Colonic mucosa (tissue), 4 donors: ENCODE data around the gene CPT1B. TPM values are rescaled to one million over a fixed set of nuclear protein-coding genes. Genes with fewer than 3 reads are reported as not detected.
A peak's percentile ranks its signal among the peaks of the same experiment; 100 is the strongest.
"Not testable (repeated sequence)": the region's sequence is repeated elsewhere in the genome, so short reads cannot be mapped to it uniquely, and the experiment has no call there.

ENCODE experiments used
- DNase-seq: peaks from one replicate; pipeline ENCODE4 v3.0.0-alpha.2; 2020
- H3K27ac ChIP-seq: fragments of 200-600 bp; one replicate; pipeline ENCODE4 v1.8.0; 2021
- H3K27me3 ChIP-seq: fragments of 200-600 bp; one replicate; pipeline ENCODE4 v1.8.0; 2021
- H3K36me3 ChIP-seq: fragments of 200-600 bp; one replicate; pipeline ENCODE4 v1.8.0; 2021
- H3K4me1 ChIP-seq: fragments of 200-600 bp; one replicate; pipeline ENCODE4 v1.8.0; 2021; ENCODE audit warnings: mild to moderate bottlenecking
- H3K4me3 ChIP-seq: fragments of 200-600 bp; one replicate; pipeline ENCODE4 v1.8.0; 2021
- H3K9ac ChIP-seq, 2 donors: one replicate each; pipeline ENCODE4 v1.7.0; 2013; ENCODE audit warnings: control low read depth in 2 of 2, low read depth in 2 of 2, low read length in 2 of 2
- H3K9me3 ChIP-seq: fragments of 200-600 bp; one replicate; pipeline ENCODE4 v1.8.0; 2021
- intact Hi-C: fragments of 100-400 bp; cut with DNase I; formaldehyde crosslinking; loops from one replicate; pipeline ENCODE4 v1.14.1; 2022
- total RNA-seq, 2 donors: library from RNA; stranded (reverse); fragmentation: NEBNext Ultra II Directional in 1 of 2; extraction: Animal tissue kit (Norgen Biotek cat#: 25700) in 1 of 2; gene quantifications; one replicate each; pipeline ENCODE4 v1.2.1, GENCODE V29; 2021
- TF ChIP-seq, protein P1 (sequence below): fragments of 200-600 bp; IDR thresholded peaks from one replicate; pipeline ENCODE4 v1.8.0; 2022; ENCODE audit warnings: antibody characterized with exemption, mild to moderate bottlenecking
- donor health status: healthy.
- donor health status: DM: no; HTN: no; CAD: no.
- donor health status: DM: no; HTN: no; CAD: no.

Gene CPT1B
- total RNA-seq, 2 donors from 2014 or later = 20.1 to 21.7 TPM

DNA sequence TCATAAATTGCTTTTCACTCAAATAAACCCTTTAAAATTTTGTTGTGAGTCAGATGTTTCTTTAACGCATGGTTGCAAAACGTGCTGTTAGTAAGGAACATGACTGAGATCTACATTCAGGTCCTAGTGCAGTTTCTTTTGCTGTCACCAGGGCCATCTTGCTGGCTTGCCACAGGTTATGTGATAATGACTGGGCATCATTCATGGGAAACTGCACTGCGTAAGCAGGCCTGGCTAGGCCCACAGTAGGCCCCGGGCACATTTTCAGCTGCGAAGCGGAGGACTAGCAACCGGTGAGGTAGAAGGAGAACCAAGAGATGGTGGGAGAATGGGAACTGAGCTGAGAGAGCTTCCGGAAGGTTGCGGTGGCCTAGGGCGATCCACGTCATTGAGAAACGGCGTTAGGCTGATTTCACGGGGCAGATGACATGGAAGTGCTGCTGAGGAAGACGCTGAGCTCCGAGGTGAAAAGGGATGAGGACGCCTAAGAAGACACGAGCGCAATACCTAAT lies 35.8 kb downstream of the CPT1B start:
- TF ChIP-seq, protein P1, sequence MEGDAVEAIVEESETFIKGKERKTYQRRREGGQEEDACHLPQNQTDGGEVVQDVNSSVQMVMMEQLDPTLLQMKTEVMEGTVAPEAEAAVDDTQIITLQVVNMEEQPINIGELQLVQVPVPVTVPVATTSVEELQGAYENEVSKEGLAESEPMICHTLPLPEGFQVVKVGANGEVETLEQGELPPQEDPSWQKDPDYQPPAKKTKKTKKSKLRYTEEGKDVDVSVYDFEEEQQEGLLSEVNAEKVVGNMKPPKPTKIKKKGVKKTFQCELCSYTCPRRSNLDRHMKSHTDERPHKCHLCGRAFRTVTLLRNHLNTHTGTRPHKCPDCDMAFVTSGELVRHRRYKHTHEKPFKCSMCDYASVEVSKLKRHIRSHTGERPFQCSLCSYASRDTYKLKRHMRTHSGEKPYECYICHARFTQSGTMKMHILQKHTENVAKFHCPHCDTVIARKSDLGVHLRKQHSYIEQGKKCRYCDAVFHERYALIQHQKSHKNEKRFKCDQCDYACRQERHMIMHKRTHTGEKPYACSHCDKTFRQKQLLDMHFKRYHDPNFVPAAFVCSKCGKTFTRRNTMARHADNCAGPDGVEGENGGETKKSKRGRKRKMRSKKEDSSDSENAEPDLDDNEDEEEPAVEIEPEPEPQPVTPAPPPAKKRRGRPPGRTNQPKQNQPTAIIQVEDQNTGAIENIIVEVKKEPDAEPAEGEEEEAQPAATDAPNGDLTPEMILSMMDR = no peak
- H3K4me1 ChIP-seq = peaks cover 4% of the 10 kb centered on the region
- no peak overlapping the region for H3K4me3 ChIP-seq
- no peaks in the 10 kb centered on the region for H3K36me3 ChIP-seq
- H3K27ac ChIP-seq = peak overlapping the region; percentile 94
- DNase-seq = no peak
- peaks cover 15% of the 10 kb centered on the region for H3K27me3 ChIP-seq
- intact Hi-C loops = no loop called here
- H3K9me3 ChIP-seq = no peaks in the 10 kb centered on the region
- H3K9ac ChIP-seq = peak overlapping the region in 1 of 2 donors; percentile 43

DNA sequence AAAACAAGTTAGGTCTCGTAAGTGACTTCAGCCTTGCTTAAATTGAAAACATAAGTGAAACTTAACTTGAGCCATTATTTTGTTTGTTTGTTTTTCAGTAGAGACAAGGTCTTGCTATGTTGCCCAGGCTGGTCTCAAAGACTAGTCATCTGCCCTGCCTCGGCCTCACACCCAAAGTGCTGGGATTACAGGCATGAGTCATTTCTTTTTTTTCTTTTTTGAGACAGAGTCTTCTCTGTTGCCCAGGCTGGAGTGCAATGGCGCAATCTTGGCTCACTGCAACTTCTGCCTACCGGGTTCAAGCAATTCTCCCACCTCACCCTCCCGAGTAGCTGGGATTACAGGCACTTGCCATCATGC lies 36.6 kb downstream of the CPT1B start:
- H3K27me3 ChIP-seq, H3K4me1 ChIP-seq, DNase-seq, intact Hi-C loops, H3K9me3 ChIP-seq, H3K9ac ChIP-seq, H3K36me3 ChIP-seq, H3K4me3 ChIP-seq: not testable (repeated sequence)
- H3K27ac ChIP-seq = peak overlapping the region; percentile 94

DNA sequence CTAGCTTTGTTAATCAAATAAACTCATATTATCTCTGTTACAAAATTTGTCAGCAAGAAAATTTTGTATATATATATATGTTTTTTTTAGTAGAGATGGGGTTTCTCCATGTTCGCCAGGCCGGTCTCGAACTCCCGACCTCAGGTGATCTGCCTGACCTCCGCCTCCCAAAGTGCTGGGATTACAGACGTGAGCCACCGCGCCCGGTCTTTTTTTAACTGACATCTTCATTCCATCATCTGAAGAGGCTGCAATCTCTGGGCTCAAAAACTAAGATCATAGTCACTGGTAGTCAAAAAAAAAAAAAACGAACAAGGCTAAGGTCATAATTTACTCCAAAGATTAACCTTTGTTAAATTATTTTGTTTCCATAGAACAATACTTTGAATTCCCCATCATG lies 37.8 kb downstream of the CPT1B start:
- intact Hi-C loops = no loop called here
- peak overlapping the region; percentile 94 for H3K27ac ChIP-seq
- H3K4me1 ChIP-seq = peaks cover 4% of the 10 kb centered on the region
- DNase-seq = no peak
- H3K4me3 ChIP-seq = no peak overlapping the region
- no peaks in the 10 kb centered on the region for H3K27me3 ChIP-seq
- no peak overlapping the region for H3K9ac ChIP-seq
- no peaks in the 10 kb centered on the region for H3K36me3 ChIP-seq
- H3K9me3 ChIP-seq = no peaks in the 10 kb centered on the region
- TF ChIP-seq, protein P1 = no peak

DNA sequence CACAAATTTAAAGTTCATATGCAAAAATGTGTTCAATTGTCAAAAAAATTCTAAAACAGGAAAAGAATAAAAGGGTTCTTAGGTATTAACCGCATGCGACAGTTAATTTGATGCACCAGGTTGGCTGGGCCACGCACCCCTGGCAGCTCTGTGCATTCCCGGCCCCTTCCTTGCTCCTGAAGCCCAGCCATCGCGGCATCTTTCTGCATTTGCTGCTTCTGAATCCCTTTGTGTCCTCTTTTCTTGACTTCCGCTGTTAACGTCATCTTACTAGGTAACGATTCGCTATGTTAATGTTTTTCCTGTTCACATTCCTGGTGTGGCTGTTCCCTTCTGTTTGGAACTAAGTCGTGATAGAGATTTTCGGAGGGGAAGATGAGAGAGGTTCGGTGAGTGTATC lies 40.5 kb downstream of the CPT1B start:
- TF ChIP-seq, protein P1 = no peak
- Histone ChIP-seq H3K27ac (peak overlapping the region; percentile 94), H3K36me3 (no peaks in the 10 kb centered on the region), H3K4me1 (peaks cover 4% of the 10 kb centered on the region), H3K27me3 (no peaks in the 10 kb centered on the region), H3K9me3 (no peaks in the 10 kb centered on the region), H3K9ac (peak overlapping the region in 1 of 2 donors; percentile 24), H3K4me3 (no peak overlapping the region)
- intact Hi-C loops = no loop called here
- DNase-seq = no peak

DNA sequence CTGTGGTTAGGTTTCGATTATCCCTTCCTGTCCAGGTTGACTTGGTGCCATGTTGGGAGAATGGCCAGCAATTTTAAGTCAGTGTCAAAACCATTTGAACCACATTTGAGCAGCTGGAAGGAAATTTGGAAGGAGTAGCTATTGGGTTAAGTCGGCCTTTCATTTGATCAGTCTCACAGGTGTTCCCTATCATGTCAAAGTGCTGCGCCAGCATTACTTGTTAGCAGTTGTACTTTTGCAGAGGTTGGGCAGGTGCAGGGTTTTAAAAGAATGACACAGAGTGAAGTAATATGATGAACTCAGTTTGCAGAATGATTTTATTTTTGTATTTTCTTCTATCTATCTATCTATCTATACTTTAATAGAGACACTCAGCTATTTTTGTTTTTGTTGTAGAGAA lies 42.0 kb downstream of the CPT1B start:
- TF ChIP-seq, protein P1 = no peak

DNA sequence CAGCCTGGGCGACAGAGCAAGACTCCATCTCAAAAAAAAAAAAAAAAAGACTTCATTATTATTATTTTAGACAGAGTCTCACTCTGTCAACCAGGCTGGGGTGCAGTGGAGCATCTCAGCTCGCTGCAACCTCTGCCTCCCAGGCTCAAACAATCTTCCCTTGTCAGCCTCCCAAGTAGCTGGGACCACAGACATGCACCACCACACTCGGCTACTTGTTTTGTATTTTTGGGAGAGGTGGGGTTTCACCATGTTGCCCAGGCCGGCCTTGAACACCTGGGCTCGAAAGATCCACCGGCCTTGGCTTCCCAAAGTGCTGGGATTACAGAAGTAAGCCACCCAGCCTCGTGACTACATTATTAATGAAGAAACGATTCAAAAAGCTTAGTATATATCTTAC lies 43.1 kb downstream of the CPT1B start:
- TF ChIP-seq, protein P1 = no peak
- no peak overlapping the region for H3K27ac ChIP-seq
- intact Hi-C loops = no loop called here
- no peak overlapping the region for H3K9ac ChIP-seq
- H3K36me3 ChIP-seq = no peaks in the 10 kb centered on the region
- no peaks in the 10 kb centered on the region for H3K9me3 ChIP-seq
- no peaks in the 10 kb centered on the region for H3K27me3 ChIP-seq
- H3K4me3 ChIP-seq = no peak overlapping the region
- DNase-seq = no peak
- peaks cover 4% of the 10 kb centered on the region for H3K4me1 ChIP-seq

More for the DNA sequence above, 42.0 kb downstream of the CPT1B start:
- H3K9me3 ChIP-seq = no peaks in the 10 kb centered on the region
- peaks cover 4% of the 10 kb centered on the region for H3K4me1 ChIP-seq
- no peak overlapping the region for H3K9ac ChIP-seq
- no peaks in the 10 kb centered on the region for H3K36me3 ChIP-seq
- H3K4me3 ChIP-seq = no peak overlapping the region
- no peak for DNase-seq
- intact Hi-C loops = no loop called here
- H3K27me3 ChIP-seq = no peaks in the 10 kb centered on the region
- H3K27ac ChIP-seq = no peak overlapping the region

DNA sequence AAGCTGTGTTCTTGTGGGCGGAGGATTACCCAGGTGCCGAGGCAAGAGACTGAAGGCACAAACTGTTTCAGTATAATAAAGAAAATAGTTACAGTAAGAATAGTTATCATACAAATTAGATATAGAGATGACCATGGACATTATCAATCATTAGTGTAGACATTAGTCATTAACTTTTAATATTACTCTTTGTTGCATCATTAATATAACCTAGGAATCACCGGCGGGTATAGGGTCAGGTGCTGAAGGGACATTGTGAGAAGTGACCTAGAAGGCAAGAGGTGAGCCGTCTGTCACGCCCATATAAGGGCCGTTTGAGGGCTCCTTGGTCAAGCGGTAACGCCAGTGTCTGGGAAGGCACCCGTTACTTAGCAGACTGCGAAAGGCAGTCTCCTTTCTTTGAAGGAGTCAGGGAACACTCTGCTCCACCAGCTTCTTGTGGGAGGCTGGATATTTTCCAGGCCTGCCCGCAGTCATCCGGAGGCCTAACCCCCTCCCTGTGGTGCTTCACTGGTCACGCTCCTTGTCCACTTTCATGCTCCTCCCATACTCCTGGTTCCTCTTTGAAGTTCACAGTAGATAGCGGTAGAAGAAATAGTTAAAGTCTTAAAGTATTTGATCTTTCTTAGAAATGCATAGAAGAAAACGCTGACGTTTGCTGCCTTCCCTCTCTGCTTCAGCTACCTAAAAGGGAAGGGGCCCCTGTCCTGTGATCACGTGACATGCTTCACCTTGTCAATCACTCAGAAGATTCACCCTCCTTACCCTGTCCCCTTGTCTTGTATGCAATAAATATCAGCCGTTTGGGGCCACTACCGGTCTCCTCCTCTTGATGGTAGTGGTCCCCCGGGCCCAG lies 44.1 kb downstream of the CPT1B start:
- H3K36me3 ChIP-seq, H3K27me3 ChIP-seq, H3K9ac ChIP-seq, DNase-seq, intact Hi-C loops, H3K4me1 ChIP-seq, H3K9me3 ChIP-seq, H3K4me3 ChIP-seq: not testable (repeated sequence)
- peak overlapping the region; percentile 45 for H3K27ac ChIP-seq
